22Rv1 (cell line): Measurements from ENCODE around the gene SYNPO2.
"Not testable (repeated sequence)": the region's sequence is repeated elsewhere in the genome, so short reads cannot be mapped to it uniquely, and the experiment has no call there.

Experiments
- CTCF ChIP-seq: fragments of 450-650 bp; IDR thresholded peaks from 2 replicates; pipeline ENCODE4 v1.5.1; 2017; ENCODE audit warnings: mild to moderate bottlenecking
- ZFX ChIP-seq: fragments of 450-650 bp; IDR thresholded peaks from 2 replicates; pipeline ENCODE4 v1.6.1; 2017; ENCODE audit warnings: antibody characterized with exemption, borderline replicate concordance

- not testable (repeated sequence) for TF ChIP-seq CTCF, ZFX
Measured at GRCh38 chr4:119067670-119068360, 179.2 kb downstream of the SYNPO2 start.
